DND-41 (cell line): ENCODE results near the gene LPIN1.

Source experiments
- ATAC-seq: fragments of 200-7000 bp; cut with Tn5 transposase; 3 replicates; pipeline ENCODE4 v1.9.1; 2021; ENCODE audit warnings: low read depth; ENCODE audit not compliant: insufficient read depth
- DNase-seq: peaks from one replicate; pipeline ENCODE4 v3.0.0-alpha.2; 2020
- H2AFZ ChIP-seq: 2 replicates; pipeline ENCODE4 v1.6.0; 2012; ENCODE audit warnings: low read depth, low read length
- H3K27ac ChIP-seq: 2 replicates; pipeline ENCODE4 v1.5.1; 2012; ENCODE audit warnings: low read length, inconsistent platforms
- H3K27me3 ChIP-seq: fragments of 200-600 bp; sonication (generic); 2 replicates; pipeline ENCODE4 v1.6.0; 2012; ENCODE audit warnings: low read length, mild to moderate bottlenecking, inconsistent platforms; ENCODE audit not compliant: insufficient read depth, poor library complexity
- H3K36me3 ChIP-seq: 2 replicates; pipeline ENCODE4 v1.5.1; 2012; ENCODE audit warnings: low read length, inconsistent platforms; ENCODE audit not compliant: insufficient read depth
- H3K4me1 ChIP-seq: 2 replicates; pipeline ENCODE4 v1.5.1; 2012; ENCODE audit warnings: mild to moderate bottlenecking, low read length; ENCODE audit not compliant: insufficient read depth
- H3K4me2 ChIP-seq: 2 replicates; pipeline ENCODE4 v1.6.0; 2012; ENCODE audit warnings: mild to moderate bottlenecking, moderate library complexity, low read length, inconsistent platforms; ENCODE audit not compliant: insufficient read depth
- H3K4me3 ChIP-seq, 2 experiments: fragments of 200-600 bp in 1 of 2; shearing (Covaris generic) in 1 of 2; 2 replicates each; pipeline ENCODE4 v1.5.1; 2012 to 2016; ENCODE audit warnings: inconsistent platforms in 2 of 2, low read length in 2 of 2, mild to moderate bottlenecking in 2 of 2, low read depth in 1 of 2, moderate library complexity in 1 of 2
- H3K79me2 ChIP-seq: 2 replicates; pipeline ENCODE4 v1.6.0; 2012; ENCODE audit warnings: low read length, inconsistent platforms; ENCODE audit not compliant: insufficient read depth
- H3K9ac ChIP-seq: 2 replicates; pipeline ENCODE4 v1.6.0; 2012; ENCODE audit warnings: low read depth, mild to moderate bottlenecking, inconsistent platforms, low read length, moderate library complexity
- H3K9me3 ChIP-seq: 2 replicates; pipeline ENCODE4 v1.5.1; 2012; ENCODE audit warnings: low read length, moderate library complexity, mild to moderate bottlenecking, inconsistent platforms; ENCODE audit not compliant: insufficient read depth, severe bottlenecking
- H4K20me1 ChIP-seq: 2 replicates; pipeline ENCODE4 v1.6.0; 2012; ENCODE audit warnings: low read length; ENCODE audit not compliant: insufficient read depth
- EZH2 ChIP-seq: IDR thresholded peaks from 3 replicates; pipeline ENCODE4 v1.6.1; 2012; ENCODE audit warnings: borderline replicate concordance, low read depth, mild to moderate bottlenecking, moderate library complexity, low read length, inconsistent platforms; ENCODE audit not compliant: severe bottlenecking
- TF ChIP-seq, protein P1 (sequence below): IDR thresholded peaks from 2 replicates; pipeline ENCODE4 v1.5.1; 2012; ENCODE audit warnings: borderline replicate concordance, low read length, moderate library complexity, mild to moderate bottlenecking; ENCODE audit not compliant: poor library complexity, severe bottlenecking; ENCODE audit errors: extremely low read depth

The LPIN1 gene

DNA sequence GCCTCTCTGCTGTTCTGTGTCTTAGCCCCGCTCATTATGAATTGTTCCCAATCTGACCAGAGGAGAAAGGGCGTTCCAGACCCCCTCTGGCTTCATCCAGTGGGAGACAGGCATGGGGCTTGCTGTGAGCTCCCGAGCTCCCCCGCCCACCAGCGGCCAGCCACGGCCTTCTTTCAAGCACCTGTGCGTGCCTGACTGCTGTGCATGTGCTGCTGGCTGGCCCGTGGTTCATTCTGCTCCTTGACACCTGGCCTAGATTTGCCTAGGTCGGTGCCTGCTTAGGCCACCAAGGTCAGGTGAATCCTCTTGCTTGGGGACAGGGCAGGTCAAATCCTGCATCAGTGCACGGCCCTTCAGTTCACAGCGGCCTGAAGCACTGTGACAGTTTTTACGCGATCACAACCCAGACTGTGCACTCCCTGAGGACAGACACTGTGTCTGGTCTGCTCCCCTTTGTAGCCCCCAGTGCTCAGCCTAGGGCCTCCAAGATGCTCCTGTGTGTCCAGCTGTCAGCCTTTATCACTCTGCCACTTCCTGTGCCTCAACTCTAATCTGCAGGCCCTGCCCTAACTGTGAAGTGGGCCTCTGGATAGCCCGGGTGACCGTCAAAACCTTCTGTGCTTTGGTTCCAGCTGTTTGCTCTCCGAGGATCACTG is 3.6 kb upstream of the LPIN1 start:
- H3K9me3 ChIP-seq = no peaks in the 10 kb centered on the region
- no peak overlapping the region for H3K9ac ChIP-seq
- H3K27ac ChIP-seq = no peak overlapping the region
- ATAC-seq = no peak
- peaks cover 34% of the 10 kb centered on the region for H3K4me1 ChIP-seq
- no peak overlapping the region for H3K4me2 ChIP-seq
- no peak overlapping the region for H2AFZ ChIP-seq
- H4K20me1 ChIP-seq = peaks cover 8% of the 10 kb centered on the region; the same call in 1 of the 2 replicates
- no peak overlapping the region for H3K4me3 ChIP-seq
- no peak for TF ChIP-seq EZH2
- TF ChIP-seq, protein P1, sequence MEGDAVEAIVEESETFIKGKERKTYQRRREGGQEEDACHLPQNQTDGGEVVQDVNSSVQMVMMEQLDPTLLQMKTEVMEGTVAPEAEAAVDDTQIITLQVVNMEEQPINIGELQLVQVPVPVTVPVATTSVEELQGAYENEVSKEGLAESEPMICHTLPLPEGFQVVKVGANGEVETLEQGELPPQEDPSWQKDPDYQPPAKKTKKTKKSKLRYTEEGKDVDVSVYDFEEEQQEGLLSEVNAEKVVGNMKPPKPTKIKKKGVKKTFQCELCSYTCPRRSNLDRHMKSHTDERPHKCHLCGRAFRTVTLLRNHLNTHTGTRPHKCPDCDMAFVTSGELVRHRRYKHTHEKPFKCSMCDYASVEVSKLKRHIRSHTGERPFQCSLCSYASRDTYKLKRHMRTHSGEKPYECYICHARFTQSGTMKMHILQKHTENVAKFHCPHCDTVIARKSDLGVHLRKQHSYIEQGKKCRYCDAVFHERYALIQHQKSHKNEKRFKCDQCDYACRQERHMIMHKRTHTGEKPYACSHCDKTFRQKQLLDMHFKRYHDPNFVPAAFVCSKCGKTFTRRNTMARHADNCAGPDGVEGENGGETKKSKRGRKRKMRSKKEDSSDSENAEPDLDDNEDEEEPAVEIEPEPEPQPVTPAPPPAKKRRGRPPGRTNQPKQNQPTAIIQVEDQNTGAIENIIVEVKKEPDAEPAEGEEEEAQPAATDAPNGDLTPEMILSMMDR = no peak
- H3K36me3 ChIP-seq = no peaks in the 10 kb centered on the region
- DNase-seq = no peak
- H3K27me3 ChIP-seq = no peaks in the 10 kb centered on the region
- peaks cover 13% of the 10 kb centered on the region for H3K79me2 ChIP-seq

DNA sequence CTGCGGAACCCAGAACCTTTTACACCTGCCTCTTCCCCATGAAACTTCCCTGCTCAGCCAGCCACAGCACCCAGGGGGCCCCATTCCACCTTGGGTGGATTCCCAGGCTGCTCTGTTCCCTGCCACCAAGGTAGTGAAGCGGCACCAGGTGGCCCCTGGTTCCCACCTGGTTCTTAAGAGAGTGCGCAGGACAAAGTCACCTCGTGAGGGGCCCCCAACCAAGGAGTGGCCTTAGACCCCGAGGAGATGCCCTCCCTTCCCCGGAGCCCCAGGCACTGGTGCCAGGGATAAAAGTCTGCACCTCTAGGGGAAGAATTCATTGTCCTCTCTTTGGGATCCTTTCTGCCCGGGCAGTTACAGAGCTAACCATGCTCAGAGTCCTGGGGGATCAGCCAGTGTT is 3.1 kb upstream of the LPIN1 start:
- no peak overlapping the region for H2AFZ ChIP-seq
- peaks cover 18% of the 10 kb centered on the region for H3K79me2 ChIP-seq
- TF ChIP-seq, protein P1 = no peak
- no peak for TF ChIP-seq EZH2
- no peak for DNase-seq
- H3K27me3 ChIP-seq = no peaks in the 10 kb centered on the region
- H4K20me1 ChIP-seq = peaks cover 14% of the 10 kb centered on the region; the same call in 1 of the 2 replicates
- no peak overlapping the region; the same call in 1 of the 2 replicates for H3K4me2 ChIP-seq
- ATAC-seq = no peak
- H3K9me3 ChIP-seq = no peaks in the 10 kb centered on the region
- no peaks in the 10 kb centered on the region for H3K36me3 ChIP-seq
- H3K9ac ChIP-seq = no peak overlapping the region
- no peak overlapping the region for H3K27ac ChIP-seq
- H3K4me1 ChIP-seq = peaks cover 39% of the 10 kb centered on the region
- no peak overlapping the region for H3K4me3 ChIP-seq

DNA sequence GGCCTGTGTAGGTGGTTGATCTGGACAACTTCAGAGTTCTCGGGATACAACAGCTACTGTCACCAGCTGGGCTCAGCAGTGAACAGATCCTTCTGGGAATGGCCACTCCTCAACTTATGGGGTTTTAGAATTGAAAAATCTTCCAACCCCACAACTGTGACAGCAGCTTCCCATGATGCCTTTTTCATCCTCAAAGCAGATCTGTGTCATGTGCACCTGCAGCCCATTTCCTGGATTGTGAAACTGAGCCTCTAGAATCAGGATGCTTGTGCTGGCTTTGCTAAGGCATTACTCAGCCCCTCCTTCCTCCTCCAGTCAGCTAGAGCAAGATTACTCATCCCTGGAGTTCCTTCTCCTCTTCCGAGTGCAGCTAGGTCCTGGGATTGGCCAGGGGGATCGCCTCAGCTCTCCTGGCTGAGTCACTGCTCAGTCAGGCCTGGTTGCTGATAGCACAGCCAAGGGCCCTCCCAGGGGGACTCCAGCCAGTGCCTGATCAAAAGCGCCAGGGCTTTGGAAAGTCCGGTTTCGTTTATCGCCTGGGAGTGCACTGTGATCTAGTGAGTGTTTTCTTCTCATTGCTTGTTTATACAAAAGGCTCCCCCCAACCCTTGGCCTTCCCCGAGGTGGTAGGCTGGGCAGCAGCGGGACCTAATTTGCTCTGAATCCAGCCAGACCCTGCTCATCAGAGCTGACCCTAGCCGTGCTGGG is 2.4 kb upstream of the LPIN1 start:
- Histone ChIP-seq H3K27ac (no peak overlapping the region), H3K27me3 (no peaks in the 10 kb centered on the region), H3K9me3 (no peaks in the 10 kb centered on the region), H4K20me1 (peaks cover 20% of the 10 kb centered on the region; the same call in 1 of the 2 replicates), H3K36me3 (no peaks in the 10 kb centered on the region), H3K9ac (no peak overlapping the region), H2AFZ (peak overlapping the region; percentile 42), H3K4me2 (peak overlapping the region; percentile 43), H3K4me3 (peak overlapping the region in 1 of 2 experiments; percentile 23; a peak in 1 of 4 replicates), H3K79me2 (peaks cover 24% of the 10 kb centered on the region), H3K4me1 (peaks cover 46% of the 10 kb centered on the region)
- no peak for TF ChIP-seq EZH2
- TF ChIP-seq, protein P1 = no peak
- peak; percentile 72 for DNase-seq
- ATAC-seq = peak; percentile 50
